CD1c-positive myeloid dendritic cell (primary cell): ENCODE data around the gene CNOT8.
"Not testable (repeated sequence)": the region's sequence is repeated elsewhere in the genome, so short reads cannot be mapped to it uniquely, and the experiment has no call there.

Experiments
- DNase-seq: peaks from one replicate; pipeline ENCODE4 v3.0.0-alpha.2; 2016; ENCODE audit errors: extremely low spot score

The CNOT8 gene

GRCh38 chr5:154835701-154836052, 22.8 kb upstream of the CNOT8 start:
- not testable (repeated sequence) for DNase-seq

- DNase-seq = no peak
These were observed 22.2 kb upstream of the CNOT8 start for GRCh38 chr5:154836225-154836624.

- DNase-seq = no peak
These were observed 21.2 kb upstream of the CNOT8 start for GRCh38 chr5:154837009-154837901.

- no peak for DNase-seq
These were observed 17.8 kb upstream of the CNOT8 start for GRCh38 chr5:154840435-154841272.

GRCh38 chr5:154841273-154841661, 17.2 kb upstream of the CNOT8 start:
- DNase-seq = peak; percentile 26

GRCh38 chr5:154842689-154843530, 15.5 kb upstream of the CNOT8 start:
- DNase-seq = no peak

- DNase-seq = no peak
These were observed 13.6 kb upstream of the CNOT8 start for GRCh38 chr5:154844809-154845208.

GRCh38 chr5:154849264-154849785, 9.1 kb upstream of the CNOT8 start:
- DNase-seq = no peak

- peak; percentile 78 for DNase-seq
These were observed 8.6 kb upstream of the CNOT8 start for GRCh38 chr5:154849791-154850201.

- peak; percentile 93 for DNase-seq
These were observed 8.0 kb upstream of the CNOT8 start, which contains the start of gene FAXDC2 for GRCh38 chr5:154850255-154851062. Gene FAXDC2, minus strand, starts transcription at chr5:154850603. Its CDS starts 12,425 bp downstream, at chr5:154838178.

GRCh38 chr5:154851351-154851750, 7.1 kb upstream of the CNOT8 start:
- no peak for DNase-seq

- DNase-seq = peak; percentile 93
These were observed 714 bp upstream of the CNOT8 start for GRCh38 chr5:154857530-154858296.

GRCh38 chr5:154858972-154859871, 795 bp downstream of the CNOT8 start:
- DNase-seq = peak; percentile 82

- DNase-seq = peak; percentile 28
These were observed 1.7 kb downstream of the CNOT8 start for GRCh38 chr5:154860123-154860522.

GRCh38 chr5:154860765-154861164, 2.3 kb downstream of the CNOT8 start:
- DNase-seq = peak; percentile 72

GRCh38 chr5:154861946-154862345, 3.5 kb downstream of the CNOT8 start:
- no peak for DNase-seq

- DNase-seq = peak; percentile 38
These were observed 4.3 kb downstream of the CNOT8 start for GRCh38 chr5:154862766-154863165.

GRCh38 chr5:154863291-154864080, 5.1 kb downstream of the CNOT8 start:
- no peak for DNase-seq
